Neural cell (in vitro differentiated cells): ENCODE results near the gene SCGN. TPM values are rescaled to one million over a fixed set of nuclear protein-coding genes. Genes with fewer than 3 reads are reported as not detected.

Experiments
- H2AFZ ChIP-seq: fragments of 200-600, 300-800 bp; sonication (generic), shearing (Covaris generic); 2 replicates; pipeline ENCODE4 v1.6.0; 2014; ENCODE audit warnings: low read depth, mild to moderate bottlenecking, antibody characterized with exemption, low read length, moderate library complexity
- H3F3A ChIP-seq: fragments of 200-600 bp; shearing (Covaris generic); 2 replicates; pipeline ENCODE4 v1.6.1; 2016; ENCODE audit warnings: mild to moderate bottlenecking, moderate library complexity, mixed read lengths, antibody characterized with exemption, low read length; ENCODE audit not compliant: insufficient read depth, poor library complexity, severe bottlenecking
- H3K27ac ChIP-seq: fragments of 200-600, 300-800 bp; sonication (generic), shearing (Covaris generic); 2 replicates; pipeline ENCODE4 v1.5.1; 2014; ENCODE audit warnings: mild to moderate bottlenecking, low read length, moderate library complexity
- H3K27me3 ChIP-seq: fragments of 300-800, 200-600 bp; sonication (generic), shearing (Covaris generic); 2 replicates; pipeline ENCODE4 v1.6.0; 2014; ENCODE audit warnings: mild to moderate bottlenecking, low read depth, low read length, moderate library complexity; ENCODE audit not compliant: insufficient read depth
- H3K36me3 ChIP-seq: fragments of 300-800, 200-600 bp; sonication (generic), shearing (Covaris generic); 2 replicates; pipeline ENCODE4 v1.5.1; 2014; ENCODE audit warnings: mild to moderate bottlenecking, antibody characterized with exemption, low read length, moderate library complexity; ENCODE audit not compliant: insufficient read depth
- H3K4me2 ChIP-seq: fragments of 300-800, 200-600 bp; sonication (generic), shearing (Covaris generic); 2 replicates; pipeline ENCODE4 v1.6.0; 2014; ENCODE audit warnings: mild to moderate bottlenecking, low read length
- H3K4me3 ChIP-seq: fragments of 300-800, 200-600 bp; sonication (generic), shearing (Covaris generic); 2 replicates; pipeline ENCODE4 v1.5.1; 2014; ENCODE audit warnings: mild to moderate bottlenecking, low read length, moderate library complexity
- H3K79me2 ChIP-seq: fragments of 200-600 bp; shearing (Covaris generic); replicated peaks from 2 replicates; pipeline ENCODE4 v1.6.0; 2014; ENCODE audit warnings: mild to moderate bottlenecking, low read length, moderate library complexity; ENCODE audit not compliant: insufficient read depth
- H3K9ac ChIP-seq: fragments of 300-800, 200-600 bp; sonication (generic), shearing (Covaris generic); 2 replicates; pipeline ENCODE4 v1.6.1; 2016; ENCODE audit warnings: mild to moderate bottlenecking, low read length, mixed read lengths
- H3K9me2 ChIP-seq: fragments of 200-600 bp; shearing (Covaris generic); 2 replicates; pipeline ENCODE4 v1.6.1; 2016; ENCODE audit warnings: mild to moderate bottlenecking, low read length, mixed read lengths; ENCODE audit not compliant: insufficient read depth
- H3K9me3 ChIP-seq: fragments of 200-600, 300-800 bp; sonication (generic), shearing (Covaris generic); 2 replicates; pipeline ENCODE4 v1.6.1; 2016; ENCODE audit warnings: mild to moderate bottlenecking, mixed run types, low read length, moderate library complexity, mixed read lengths
- H4K20me1 ChIP-seq: fragments of 200-600 bp; shearing (Covaris generic); 2 replicates; pipeline ENCODE4 v1.6.1; 2016; ENCODE audit warnings: mild to moderate bottlenecking, mixed run types; ENCODE audit not compliant: insufficient read depth
- CTCF ChIP-seq: fragments of 450-650 bp; IDR thresholded peaks from 2 replicates; pipeline ENCODE4 v1.5.1; 2014; ENCODE audit warnings: antibody characterized with exemption, mild to moderate bottlenecking, moderate library complexity; ENCODE audit not compliant: poor library complexity, severe bottlenecking
- EP300 ChIP-seq: fragments of 450-650 bp; conservative IDR thresholded peaks from 2 replicates; pipeline ENCODE4 v1.6.1; 2014; ENCODE audit warnings: antibody characterized with exemption, mild to moderate bottlenecking, moderate library complexity; ENCODE audit not compliant: poor library complexity, severe bottlenecking
- EZH2 ChIP-seq: fragments of 200-600, 300-800 bp; shearing (Covaris generic), sonication (generic); IDR thresholded peaks from 2 replicates; pipeline ENCODE4 v1.6.1; 2014; ENCODE audit warnings: antibody characterized with exemption, low read length, borderline replicate concordance, mild to moderate bottlenecking; ENCODE audit not compliant: insufficient read depth, poor library complexity, severe bottlenecking
- MXI1 ChIP-seq: fragments of 450-650 bp; conservative IDR thresholded peaks from 2 replicates; pipeline ENCODE4 v1.6.1; 2014; ENCODE audit warnings: antibody characterized with exemption, mild to moderate bottlenecking; ENCODE audit not compliant: poor library complexity, severe bottlenecking
- POLR2AphosphoS5 ChIP-seq: IDR thresholded peaks from 2 replicates; pipeline ENCODE4 v1.6.1; 2012
- RAD21 ChIP-seq: fragments of 450-650 bp; conservative IDR thresholded peaks from 2 replicates; pipeline ENCODE4 v1.6.1; 2014; ENCODE audit warnings: antibody characterized with exemption, mild to moderate bottlenecking, moderate library complexity
- REST ChIP-seq: IDR thresholded peaks from 2 replicates; pipeline ENCODE4 v1.6.1; 2012; ENCODE audit warnings: borderline replicate concordance
- SMC3 ChIP-seq: fragments of 450-650 bp; conservative IDR thresholded peaks from 2 replicates; pipeline ENCODE4 v1.6.1; 2014; ENCODE audit warnings: antibody characterized with exemption, mild to moderate bottlenecking, moderate library complexity; ENCODE audit not compliant: poor library complexity
- TAF1 ChIP-seq: IDR thresholded peaks from 2 replicates; pipeline ENCODE4 v1.6.1; 2012; ENCODE audit warnings: low read depth
- polyA plus RNA-seq: library from polyadenylated mRNA; depleted of rRNA; stranded (reverse); fragments of >200 nt; gene quantifications from 2 replicates; pipeline ENCODE4 v1.2.3, GENCODE V29; 2014

SCGN gene
- polyA plus RNA-seq, 1 donor from 2014 or later: 254 TPM

- H3K27ac ChIP-seq: no peak overlapping the region
Measured at GRCh38 chr6:25627001-25627400, 25.0 kb upstream of the SCGN start.

GRCh38 chr6:25628471-25629197 is 23.4 kb upstream of the SCGN start:
- Histone ChIP-seq H3K9ac (no peak overlapping the region), H3K4me2 (no peak overlapping the region), H3K9me2 (no peaks in the 10 kb centered on the region), H2AFZ (no peak overlapping the region), H3F3A (no peaks in the 10 kb centered on the region), H3K27me3 (no peaks in the 10 kb centered on the region), H3K9me3 (no peaks in the 10 kb centered on the region), H3K79me2 (no peaks in the 10 kb centered on the region), H3K36me3 (no peaks in the 10 kb centered on the region), H4K20me1 (no peaks in the 10 kb centered on the region), H3K27ac (no peak overlapping the region), H3K4me3 (no peak overlapping the region)
- TF ChIP-seq POLR2AphosphoS5 (no peak), TAF1 (no peak), SMC3 (no peak), REST (no peak), EP300 (no peak), RAD21 (no peak), MXI1 (no peak)

More at GRCh38 chr6:25627001-25627400, 25.0 kb upstream of the SCGN start:
- Histone ChIP-seq H3K27me3 (no peaks in the 10 kb centered on the region), H4K20me1 (no peaks in the 10 kb centered on the region), H3F3A (no peaks in the 10 kb centered on the region), H3K9me3 (no peaks in the 10 kb centered on the region), H3K36me3 (no peaks in the 10 kb centered on the region), H3K9ac (no peak overlapping the region), H3K4me2 (no peak overlapping the region), H3K9me2 (no peaks in the 10 kb centered on the region), H3K79me2 (no peaks in the 10 kb centered on the region), H2AFZ (no peak overlapping the region), H3K4me3 (no peak overlapping the region)
- TF ChIP-seq EP300: no peak
- no peak for TF ChIP-seq POLR2AphosphoS5
- TF ChIP-seq RAD21: no peak
- TF ChIP-seq SMC3: no peak
- no peak for TF ChIP-seq EZH2
- TF ChIP-seq CTCF: no peak
- TF ChIP-seq MXI1: no peak
- no peak for TF ChIP-seq TAF1
- TF ChIP-seq REST: no peak
